Activated CD4-positive, alpha-beta T cell treated with anti-CD3 and anti-CD28 coated beads, Interleukin-2, Interleukin-6, amounts not matched to agents 100 ng/mL and 50 ng/mL, durations not matched to agents 16 hours and 8 hours (primary cell): ENCODE measurements around the gene PGC.

Experiments
- DNase-seq: peaks from one replicate; pipeline ENCODE4 v3.0.0-alpha.2; 2020

Gene PGC

DNA sequence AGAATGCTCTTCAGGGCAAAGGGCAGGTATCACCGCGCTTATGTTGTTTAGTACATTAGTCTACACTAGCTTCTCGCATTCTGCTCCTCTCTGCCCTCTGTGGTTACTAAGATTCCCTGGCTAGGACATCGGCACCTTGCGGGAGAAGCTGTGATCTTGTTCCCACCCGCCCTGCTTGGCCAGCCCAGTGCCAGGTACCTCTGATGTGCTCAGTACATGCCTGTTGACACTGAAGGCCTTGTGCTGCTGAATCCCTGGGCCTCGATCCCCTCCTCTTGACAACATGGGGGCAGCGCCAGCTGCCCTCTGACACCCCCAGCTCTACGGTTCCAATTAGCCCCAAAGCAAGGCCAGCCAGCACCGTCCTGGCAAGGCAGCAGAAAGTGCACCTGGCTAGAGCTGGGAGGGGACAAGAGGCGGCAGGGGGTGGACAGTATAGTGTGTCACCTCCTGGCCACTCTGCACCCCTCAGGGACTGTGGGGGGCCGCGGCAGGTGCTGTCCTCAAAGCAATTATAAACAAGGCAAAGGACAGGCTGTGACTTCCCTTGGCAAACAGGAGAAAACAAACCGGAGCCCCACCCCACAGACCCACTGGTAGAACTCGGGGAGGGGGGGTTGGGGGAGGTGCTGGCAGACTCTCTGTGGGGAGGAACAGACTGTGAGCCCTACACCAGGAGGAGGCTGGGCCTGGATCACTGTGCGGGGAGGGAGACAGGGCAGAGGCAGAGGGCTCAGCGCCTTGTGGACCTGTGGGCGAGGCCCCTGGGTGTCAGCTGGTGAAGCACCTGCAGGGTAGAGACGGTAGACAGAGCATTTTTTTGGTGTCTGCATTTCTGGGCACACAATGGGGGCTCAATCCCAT is 18.9 kb downstream of the PGC start:
- DNase-seq = no peak

DNA sequence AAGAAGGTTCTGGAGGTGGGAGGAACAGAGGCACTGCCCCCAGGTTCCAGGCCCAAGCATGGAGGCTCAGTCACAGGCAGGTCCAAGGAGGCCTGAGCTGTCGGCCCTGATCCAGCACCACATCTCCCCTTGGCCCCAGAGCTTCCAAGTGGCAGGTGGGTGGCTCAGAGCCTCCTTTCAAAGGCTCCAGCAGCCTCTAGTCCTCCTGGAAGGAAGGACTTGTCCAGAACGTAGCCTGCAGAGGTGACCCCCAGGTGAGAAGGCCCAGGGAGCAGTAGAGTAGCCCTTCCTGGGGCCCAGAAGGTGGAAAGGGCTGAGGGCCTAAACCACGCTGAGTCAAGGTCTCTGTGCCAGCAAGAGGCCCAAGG is 19.5 kb downstream of the PGC start:
- no peak for DNase-seq

DNA sequence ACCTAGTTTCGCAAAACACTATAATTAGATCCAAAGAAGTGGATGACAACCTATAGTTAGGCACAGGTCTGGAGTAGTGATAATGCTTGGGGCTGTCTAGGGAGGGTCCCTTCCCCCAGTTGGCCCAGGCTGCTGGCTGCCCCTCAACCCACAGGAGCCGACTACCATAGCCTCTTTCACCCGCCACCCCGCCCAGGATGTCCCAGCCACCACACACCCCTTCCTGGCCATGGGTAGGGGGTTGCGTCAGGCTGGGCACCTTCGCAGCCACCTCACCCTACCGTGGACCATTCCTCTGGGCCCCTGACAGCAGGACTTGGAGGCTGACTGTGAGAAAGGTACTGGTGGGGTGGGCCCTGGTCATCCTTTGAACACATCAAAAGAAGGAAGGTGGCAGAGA is 20.3 kb downstream of the PGC start:
- DNase-seq = no peak

DNA sequence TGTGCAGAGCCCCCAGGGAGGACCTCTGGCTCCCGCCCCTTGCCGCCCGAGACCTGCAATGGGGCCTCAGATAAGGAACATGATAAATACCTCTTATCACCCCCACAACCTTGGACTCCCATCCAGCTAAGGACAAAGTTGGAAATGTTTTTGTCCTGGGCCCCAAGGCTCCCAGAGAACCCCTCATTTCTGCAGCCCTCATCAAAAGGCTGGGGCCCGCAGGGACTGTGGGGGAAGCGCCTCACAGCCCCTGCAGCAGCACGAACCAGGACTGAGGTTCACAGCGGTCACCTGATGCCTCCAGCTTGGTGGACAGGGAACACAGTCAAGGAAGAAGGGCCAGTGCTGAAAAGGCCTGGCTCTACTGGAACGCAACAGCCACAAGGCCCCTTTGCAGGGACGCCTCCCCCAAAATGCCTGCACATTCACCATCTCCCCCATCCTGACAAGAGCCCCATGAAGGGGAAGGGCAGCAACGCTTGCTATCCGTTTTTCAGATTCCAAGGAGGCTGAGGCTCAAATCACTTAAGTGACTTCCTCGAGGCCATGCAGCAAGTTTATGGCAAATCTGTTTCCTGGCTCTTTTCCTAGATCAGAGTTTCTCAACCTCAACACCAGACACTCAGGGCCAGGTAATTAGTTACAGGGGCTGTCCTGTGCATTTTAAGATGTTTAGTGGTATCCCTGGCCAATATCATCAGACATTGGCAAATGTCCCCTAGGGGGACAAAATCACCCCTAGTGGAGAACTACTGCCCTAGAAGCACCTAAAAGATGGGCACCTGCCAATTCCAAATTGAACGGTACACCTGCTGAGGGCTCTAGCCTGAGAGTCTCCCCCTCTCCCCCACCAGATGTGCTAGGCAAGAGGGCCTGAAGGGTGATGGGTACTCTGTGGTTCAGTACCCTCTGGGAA is 22.4 kb downstream of the PGC start:
- no peak for DNase-seq

DNA sequence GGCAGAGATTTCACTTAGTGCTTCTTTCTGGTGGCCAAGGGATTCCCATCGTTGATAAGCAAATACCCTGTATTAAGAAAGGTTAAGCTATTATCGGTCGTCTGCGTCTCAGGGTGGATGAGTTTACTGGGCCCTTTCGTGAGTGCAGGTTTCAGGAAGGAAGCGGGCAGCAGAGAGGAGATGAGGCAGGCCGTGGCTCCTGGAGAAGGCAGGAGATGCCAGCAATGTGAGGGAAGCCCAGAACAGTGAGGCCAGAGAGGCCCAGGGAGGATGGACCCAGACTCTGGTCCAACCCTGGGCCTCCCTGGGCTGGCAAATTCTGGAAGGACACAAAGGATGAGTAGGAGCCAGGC is 23.0 kb downstream of the PGC start:
- no peak for DNase-seq

DNA sequence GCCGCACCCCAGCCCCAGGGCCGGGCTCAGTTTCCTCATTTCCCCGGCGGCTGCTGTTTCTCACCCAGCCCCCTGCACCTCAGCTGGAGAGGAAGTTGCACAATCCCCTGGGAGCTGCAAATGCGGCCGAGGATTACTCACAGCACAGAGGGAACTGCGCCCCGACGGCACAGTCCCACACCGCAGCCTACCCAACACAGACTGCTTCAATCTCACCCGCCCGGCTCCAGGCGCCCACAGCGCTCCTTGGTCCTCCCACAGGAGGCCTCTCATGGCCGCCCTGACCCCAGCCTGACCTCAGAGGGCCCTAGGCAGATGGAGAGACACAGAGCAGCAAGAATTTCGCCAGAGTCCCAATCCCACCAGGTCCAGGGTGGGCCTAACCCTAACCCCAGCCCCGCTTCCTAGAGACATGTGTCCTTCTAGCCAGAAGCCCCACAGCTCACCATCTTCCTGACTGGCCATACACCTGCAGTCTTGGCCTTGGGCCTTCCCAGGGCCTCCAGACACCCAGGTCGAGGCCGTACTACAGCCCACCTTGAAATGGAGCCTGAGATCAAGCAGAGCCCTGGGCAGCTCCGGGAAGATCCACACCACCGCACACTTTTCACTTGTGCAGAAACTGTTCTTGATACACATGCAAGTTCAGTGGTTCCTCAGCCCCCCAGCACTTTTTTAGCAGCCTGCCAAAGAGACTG is 23.5 kb downstream of the PGC start:
- DNase-seq = no peak

DNA sequence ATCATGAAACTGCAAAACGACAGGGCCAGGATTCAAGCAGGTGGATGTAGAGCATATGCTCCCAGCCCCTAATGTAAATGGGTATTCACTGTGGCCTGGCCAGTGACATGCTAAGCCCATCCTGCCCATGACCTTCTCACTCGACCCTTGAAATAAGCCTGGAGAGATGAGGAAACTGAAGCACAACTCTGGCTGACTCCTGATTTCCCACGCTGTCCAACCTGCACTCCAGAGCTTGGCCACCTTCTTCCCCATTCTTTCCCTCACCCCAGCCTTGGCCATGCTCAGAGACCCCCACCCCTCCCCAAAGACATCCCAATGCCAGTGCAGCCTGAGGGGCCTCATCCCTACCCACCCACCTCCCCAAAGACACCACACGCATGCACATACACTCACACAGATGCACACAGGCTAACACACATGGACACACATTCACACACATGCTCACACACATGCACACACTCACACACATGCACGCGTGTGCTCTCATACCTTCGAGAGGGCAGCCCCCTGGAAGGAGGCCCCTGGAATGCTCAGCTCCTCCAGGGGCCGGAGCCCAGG is 24.1 kb downstream of the PGC start:
- DNase-seq = no peak

DNA sequence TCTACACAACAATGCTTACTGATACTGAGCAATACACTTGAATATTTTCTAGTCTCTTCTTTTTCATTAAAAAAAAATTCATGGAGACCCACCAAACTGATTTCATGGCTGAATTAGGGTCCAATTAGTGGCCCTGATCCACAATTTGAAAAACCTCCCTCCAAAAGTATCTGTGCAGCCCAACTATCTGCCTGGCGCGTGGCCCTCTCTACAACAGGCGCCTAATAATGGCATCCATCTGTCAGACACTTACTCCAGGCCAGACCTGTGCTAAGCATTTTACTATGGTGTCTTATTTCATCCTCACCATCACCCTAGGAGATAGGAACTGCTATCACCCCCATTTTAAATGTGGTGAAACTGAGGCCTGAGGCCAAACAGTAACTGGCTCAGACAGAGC is 25.8 kb downstream of the PGC start:
- DNase-seq = no peak

DNA sequence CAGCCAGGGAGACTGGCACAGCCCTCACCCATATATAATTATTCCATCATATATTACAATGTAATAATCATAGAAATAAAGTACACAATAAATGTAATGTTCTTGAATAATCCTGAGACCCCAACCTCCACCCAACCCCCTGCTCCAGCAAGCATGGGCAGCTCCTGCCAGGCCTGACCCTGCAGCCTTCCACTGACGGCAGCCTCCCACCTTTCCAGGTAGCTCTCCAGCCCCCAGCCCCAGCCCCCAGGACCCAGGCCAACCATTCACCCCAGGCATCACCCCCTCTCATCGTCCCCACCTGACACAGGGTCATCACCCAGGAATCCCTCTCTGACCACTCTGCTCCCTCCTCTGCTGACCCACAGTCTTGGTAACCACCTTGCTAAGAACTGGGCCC is 26.4 kb downstream of the PGC start:
- DNase-seq = no peak

DNA sequence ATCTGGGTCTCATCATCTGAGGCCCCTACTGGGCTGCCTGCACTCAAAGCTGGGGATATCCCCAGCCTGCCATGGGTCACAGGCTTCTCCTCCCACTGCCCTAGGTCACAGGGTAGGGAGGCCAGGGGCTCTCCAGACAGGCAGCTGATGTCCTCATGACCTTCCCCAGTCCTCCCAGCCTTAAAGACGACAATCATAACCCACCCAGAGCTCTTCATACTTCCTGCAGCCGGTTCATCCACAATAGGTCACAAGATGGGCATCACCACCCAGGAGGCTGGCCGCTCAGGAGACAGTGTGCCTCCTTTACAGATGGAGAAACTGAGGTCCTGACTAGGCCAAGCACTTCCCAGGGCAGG is 27.0 kb downstream of the PGC start:
- DNase-seq = no peak

DNA sequence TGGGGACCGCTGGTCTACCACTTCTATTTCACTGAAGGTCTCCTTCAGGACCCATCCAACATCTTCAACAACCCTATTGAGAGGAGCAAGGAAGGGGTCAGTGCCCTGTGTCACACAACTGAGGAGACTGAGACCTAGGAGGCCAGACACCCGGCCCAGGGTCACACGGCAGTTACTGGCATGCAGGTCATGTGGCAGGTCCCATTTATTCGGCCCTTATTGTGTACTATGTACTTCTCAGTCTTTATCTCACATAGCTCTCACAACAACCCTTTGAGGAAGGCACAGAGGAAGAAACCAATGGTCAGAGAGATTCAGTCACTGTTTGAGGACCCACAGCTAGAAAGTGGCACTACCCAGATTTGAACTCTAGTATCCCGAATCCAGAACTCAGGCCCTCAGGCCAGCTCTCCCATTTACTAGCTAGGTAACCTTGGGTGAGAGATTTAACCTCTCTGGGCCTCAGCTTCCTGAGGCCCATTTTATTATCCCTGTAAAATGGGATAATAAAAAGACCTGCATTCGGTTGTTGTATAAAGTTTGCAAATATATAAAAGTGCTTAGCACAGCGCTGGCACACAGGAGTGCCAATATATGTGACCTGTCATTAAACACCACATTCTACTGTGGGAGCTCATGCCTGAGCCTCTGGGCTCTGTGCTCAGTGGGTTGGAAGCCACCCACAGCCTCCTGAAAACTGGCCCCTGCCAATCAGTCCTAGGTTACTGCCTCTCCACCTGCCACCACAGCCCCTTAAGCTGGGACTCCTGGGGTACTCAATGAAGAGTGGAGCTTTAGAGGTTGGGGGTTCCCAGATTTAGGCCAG is 27.5 kb downstream of the PGC start:
- DNase-seq = no peak

DNA sequence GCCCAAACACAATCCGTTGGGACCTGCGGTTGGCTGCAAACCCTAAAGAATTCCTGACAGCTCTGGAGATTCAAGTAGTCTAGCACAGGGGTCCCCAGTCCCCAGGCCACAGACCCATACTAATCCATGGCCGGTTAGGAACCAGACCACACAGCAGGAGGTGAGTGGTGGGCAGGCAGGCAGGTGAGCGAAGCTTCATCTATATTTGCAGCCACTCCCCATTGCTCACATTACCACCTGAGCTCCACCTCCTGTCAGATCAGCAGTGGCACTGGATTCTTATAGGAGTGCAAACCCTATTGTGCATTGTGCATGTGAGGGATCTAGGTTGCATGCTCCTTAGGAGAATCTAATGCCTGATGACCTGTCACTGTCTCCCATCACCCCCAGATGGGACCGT is 28.4 kb downstream of the PGC start:
- DNase-seq = no peak

DNA sequence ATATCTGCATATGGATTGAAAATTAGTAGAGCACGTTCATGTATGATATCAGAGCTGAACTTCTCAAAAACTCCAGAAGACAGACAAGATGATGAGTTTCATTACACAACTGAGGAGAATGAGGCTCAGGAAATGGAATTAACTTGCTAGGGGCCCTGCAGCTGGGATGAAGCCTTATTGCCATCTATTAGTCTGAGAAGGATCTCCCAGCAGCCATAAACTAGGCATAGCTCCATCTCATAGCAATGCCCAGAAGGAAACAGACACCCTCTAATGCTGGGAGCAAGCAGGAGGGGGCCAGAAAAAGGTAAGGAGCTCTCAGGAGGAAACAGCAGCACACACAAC is 29.8 kb downstream of the PGC start:
- DNase-seq = no peak

DNA sequence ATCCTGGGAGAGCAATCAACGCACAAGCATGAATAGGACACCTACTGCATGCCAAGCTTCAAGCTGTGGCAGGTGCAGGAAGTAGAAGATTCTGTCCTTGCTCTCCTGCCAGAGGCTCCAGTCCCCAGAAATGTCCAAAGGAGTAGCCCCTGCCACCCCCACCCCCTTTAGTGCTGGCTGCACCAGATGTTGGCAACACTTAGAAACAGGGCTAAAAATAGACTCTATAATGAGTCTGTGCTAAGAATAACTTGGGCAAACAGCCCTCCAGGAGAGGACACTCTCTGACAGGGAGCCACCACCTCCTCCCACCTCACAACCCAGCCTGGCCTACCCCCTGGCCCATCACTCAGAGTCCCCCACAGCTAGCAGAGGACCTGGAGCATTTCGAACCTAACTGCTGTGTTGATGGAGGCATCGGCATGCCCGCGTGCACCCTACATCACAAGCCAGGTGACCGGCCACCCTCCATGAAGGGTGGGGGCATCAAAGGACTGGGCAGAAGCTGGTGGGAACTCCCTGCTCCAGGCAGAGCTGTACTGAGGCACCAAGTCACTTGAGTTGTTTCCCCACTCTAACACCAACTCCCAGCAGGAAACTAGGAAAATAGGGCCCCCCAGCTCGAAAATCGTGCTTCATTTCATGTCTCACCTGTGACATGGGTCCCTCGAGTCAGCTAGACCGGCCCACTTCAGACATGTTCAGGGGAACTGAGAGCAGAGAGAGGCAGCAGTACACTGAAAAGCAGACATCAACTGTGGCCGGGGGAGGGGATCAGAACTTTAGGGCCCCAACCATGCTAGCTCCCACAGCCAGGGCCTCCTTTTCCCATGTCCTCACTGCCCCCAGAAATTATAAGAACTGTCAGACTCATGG is 30.4 kb downstream of the PGC start:
- no peak for DNase-seq

DNA sequence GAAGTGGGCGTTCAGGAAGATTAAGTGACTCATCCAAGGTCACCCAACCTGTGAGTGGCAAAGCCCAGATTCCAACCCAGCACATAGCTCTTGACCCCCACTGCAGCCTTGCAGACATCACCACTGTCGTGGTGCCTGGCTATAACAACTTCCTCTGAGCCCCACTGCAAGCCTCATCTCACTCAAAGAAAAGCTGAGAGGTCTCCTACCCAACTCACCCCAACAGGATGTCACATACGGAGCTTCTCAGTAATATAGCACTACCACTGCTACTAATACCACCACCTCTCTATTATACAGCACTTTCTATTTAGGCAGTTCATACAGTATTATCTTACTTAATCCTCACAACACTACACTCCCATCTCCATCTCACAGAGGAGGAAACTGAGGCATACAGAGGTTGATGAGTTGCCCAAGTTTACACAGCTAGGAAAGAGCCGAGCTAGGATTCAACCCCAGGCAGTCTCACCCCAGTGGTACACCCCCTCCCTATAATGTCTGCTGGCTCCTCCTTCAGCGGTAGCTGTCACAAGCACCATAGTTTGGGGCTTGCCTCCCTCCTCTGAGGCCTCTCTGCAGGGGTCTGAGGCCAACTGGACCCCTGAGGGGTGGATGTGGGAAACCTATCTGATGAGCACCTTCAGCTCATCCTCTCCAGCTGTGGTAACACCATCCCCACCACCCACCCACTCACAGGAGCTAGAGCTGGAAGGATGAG is 31.2 kb downstream of the PGC start:
- peak; percentile 19 for DNase-seq

DNA sequence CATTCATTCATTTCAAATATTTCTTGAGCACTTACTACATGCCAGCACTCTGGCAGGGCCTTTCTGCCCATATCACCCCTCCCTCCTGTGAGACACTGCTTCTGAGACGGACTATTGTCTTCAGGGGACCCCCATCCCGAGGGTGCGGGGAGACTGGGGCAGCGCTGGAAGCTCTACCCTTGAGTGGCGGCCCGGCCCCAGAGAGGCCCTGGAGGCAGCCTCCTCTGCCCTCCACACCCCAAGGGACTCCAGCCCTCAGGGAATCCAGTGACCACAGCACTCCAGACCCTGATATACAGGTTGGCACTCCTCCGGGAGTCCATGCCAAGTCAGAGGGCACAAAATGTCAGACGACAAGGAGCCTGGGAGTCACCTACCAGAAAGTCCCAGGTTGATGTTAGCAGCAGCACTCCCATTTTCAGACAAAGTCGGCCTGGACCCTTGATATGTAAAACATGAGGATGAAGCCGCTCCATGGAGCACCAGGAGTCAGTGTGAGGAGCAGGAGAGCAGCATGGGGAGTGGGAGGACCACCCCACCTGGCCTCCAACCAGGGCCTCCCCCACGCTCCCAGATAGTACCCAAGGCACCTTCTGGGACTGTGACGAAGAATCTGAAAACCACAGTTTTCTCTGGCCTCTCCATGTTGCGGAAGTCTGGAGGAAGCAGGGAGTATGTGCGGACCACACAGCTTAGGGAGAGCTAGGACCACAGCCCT is 32.5 kb downstream of the PGC start:
- DNase-seq = no peak

DNA sequence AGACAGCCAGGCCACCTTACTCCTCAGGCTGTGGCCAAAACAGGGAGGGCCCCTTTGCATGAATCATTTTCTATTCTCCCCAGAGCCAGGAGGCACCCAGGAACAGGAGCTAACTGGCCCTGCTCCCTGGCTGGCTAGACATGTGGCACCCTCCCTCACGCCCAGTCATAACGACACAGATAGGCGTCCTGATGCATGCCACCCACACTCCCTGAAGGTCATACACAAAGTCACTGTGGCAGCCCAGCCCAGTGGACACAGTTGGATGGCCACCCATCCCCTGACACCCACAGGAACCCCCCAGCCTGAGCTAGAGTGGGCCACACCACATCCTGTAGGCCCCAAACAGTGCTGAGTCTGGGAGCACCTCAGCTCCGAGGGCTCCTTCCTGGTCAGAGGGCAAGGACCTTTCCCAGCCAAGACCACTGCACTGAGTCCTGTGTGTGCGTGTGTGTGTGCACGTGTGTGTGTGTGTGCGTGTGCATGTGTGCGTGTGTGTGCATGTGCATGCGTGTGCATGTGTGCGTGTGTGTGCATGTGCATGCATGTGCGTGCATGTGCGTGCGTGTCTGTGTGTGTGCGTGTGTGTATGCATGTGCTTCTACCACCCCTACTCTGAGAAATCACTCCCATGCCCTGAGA is 33.4 kb downstream of the PGC start:
- DNase-seq = peak; percentile 73

DNA sequence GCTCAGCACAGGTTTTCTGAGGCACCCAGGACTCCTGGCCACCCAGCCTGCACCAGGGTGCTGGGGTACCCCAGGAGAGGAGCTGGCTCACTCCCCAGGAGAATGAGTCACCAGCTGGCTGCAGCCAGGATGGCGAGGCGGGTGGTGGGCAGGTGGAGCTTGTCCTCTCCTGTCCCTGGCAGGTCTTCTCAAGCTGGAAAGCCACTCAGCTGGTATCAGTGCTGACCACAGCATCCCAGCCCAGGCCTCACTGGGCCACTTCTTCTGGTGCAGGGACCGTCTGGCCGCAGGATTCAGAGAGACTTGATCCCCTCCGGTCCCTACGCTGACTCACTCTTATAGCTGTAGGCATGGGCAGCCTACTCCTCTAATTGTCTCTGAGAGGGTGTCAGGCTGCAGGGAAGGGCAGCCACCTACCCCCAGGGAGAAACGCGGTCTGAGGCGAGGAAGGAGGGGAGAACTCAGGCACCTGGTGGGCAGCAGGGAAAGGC is 34.0 kb downstream of the PGC start:
- no peak for DNase-seq

DNA sequence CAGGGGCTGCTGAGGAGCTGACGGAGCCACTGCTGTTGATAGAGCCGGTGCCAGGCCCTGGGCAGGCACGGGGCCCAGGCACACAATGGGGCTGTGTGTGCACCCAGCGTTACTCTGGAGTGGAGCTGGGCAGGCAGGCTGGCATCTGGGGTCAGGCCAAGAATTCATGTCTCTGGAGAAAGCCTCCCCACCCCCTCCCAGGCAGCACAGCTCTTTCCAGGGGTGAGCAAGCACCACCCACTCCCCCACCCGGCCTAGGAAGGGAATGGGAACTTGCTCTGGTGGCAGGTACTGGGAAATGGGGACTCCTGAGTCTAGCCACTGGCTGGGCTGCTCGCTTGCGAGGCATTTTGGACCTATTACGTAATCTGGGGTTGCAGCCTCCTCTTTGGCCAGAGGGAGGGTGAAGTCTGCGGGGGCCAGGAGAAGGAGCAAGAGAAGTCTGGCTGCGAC is 34.5 kb downstream of the PGC start:
- DNase-seq = no peak
